ENCODE data around the gene ARFGEF3. TPM values are rescaled to one million over a fixed set of nuclear protein-coding genes. Genes with fewer than 3 reads are reported as not detected.
"Not testable (repeated sequence)": the region's sequence is repeated elsewhere in the genome, so short reads cannot be mapped to it uniquely, and the experiment has no call there.

Gene ARFGEF3
- total and polyA plus RNA-seq, 2 donors = 1.3 to 9.6 TPM

DNA sequence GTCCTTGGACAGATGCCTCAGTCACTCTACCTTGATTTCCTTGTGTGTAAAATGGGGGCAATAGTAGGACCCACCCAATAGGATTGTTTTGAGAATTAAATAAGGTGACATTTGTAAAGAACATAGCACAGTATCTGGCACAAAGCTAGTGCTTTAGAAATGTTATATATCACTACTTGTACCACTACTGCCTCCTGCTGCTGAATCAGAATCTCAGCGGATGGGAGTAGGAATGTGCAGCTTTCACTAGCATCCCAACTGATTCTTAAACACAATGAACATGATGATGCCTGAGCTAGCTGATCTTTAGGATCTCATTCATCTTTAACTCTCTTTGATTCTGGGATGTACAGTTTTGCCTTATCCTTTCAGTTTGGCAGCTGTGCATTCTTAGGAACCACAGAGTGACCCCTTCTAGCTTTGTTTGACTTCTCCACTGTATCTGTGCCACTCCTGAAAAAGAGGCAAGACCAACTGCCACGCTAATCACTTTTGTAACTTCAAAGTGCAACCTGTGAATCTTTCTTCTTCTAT lies 49.4 kb downstream of the ARFGEF3 start:
- no peak overlapping the region for H3K27ac ChIP-seq (ENCODE audit: low read depth)
- no peaks in the 10 kb centered on the region for H3K4me1 ChIP-seq (ENCODE audit: insufficient read depth)
- no peaks in the 10 kb centered on the region for H3K36me3 ChIP-seq (ENCODE audit: insufficient read depth)
- H3K4me3 ChIP-seq (ENCODE audit: low read depth, low read length) = no peak overlapping the region
- no peak for DNase-seq (ENCODE audit: extremely low spot score)
- WGBS = 88% methylated on average over 2 of the region's 2 CpGs

DNA sequence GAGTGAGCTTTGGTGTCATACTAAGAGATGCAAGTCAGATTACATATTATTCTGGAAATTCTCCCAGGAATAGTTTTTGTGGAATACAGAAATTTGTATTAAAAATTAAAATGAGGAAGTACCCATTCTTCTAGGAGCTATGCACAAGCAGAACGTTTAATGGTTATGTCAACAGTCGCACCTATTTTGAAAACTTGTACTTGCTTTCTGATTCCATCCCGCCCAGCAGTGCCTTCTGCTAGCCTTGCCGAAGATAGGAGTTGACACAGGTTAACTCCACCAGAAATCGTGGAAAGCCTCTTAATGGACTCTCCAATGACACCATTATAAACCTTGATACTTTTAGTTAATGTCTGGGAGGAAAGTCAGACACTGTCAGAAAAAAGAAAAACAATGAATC lies 49.9 kb downstream of the ARFGEF3 start:
- WGBS = 62% methylated on average over 5 of the region's 5 CpGs
- no peaks in the 10 kb centered on the region for H3K4me1 ChIP-seq (ENCODE audit: insufficient read depth)
- H3K4me3 ChIP-seq (ENCODE audit: low read depth, low read length) = no peak overlapping the region
- DNase-seq (ENCODE audit: extremely low spot score) = no peak
- H3K36me3 ChIP-seq (ENCODE audit: insufficient read depth) = no peaks in the 10 kb centered on the region
- no peak overlapping the region for H3K27ac ChIP-seq (ENCODE audit: low read depth)

DNA sequence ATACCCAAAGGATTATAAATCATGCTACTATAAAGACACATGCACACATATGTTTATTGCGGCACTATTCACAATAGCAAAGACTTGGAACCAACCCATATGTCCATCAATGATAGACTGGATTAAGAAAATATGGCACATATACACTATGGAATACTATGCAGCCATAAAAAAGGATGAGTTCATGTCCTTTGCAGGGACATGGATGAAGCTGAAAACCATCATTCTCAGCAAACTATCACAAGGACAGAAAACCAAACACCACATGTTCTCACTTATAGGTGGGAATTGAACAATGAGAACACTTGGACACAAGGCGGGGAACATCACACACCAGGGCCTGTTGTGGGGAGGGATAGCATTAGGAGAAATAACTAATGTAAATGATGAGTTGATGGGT lies 50.8 kb downstream of the ARFGEF3 start:
- H3K36me3 ChIP-seq (ENCODE audit: insufficient read depth); H3K4me1 ChIP-seq (ENCODE audit: insufficient read depth); DNase-seq (ENCODE audit: extremely low spot score); H3K27ac ChIP-seq (ENCODE audit: low read depth); H3K4me3 ChIP-seq (ENCODE audit: low read depth, low read length): not testable (repeated sequence)
- 100% methylated on average over 2 of the region's 2 CpGs for WGBS

DNA sequence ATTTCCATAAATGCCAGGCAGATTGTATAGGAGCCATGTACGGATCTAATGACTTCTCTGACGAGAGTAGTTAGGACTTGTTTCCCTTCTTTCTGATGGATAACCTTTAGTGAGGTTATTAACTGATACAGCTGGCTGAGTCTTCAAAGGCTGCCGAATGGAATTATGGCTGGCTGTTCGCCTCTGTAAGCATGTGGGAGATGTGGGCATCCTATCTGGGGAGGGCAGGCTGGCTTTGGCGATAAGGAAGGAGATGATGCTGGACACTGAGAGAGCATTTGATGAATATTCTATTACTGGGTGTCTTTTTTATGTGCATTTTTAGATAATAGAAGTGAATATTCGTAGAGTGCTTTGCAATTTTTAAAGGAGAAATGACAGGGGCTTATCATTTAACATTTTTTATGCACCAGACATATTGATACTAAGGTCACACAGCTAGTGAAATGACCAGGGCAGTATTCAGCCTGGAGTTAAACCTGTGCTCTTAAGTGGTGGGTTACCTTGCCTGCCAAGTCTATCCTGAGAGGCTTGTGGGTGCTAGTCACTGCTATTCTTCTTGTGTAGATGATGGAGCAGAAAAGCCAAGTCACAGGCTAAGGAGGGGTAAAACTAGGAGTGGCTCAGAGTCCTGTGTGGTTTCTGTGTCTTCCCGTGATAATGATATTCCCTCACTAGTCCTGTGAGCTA lies 53.5 kb downstream of the ARFGEF3 start:
- WGBS = 68% methylated on average over 7 of the region's 7 CpGs

DNA sequence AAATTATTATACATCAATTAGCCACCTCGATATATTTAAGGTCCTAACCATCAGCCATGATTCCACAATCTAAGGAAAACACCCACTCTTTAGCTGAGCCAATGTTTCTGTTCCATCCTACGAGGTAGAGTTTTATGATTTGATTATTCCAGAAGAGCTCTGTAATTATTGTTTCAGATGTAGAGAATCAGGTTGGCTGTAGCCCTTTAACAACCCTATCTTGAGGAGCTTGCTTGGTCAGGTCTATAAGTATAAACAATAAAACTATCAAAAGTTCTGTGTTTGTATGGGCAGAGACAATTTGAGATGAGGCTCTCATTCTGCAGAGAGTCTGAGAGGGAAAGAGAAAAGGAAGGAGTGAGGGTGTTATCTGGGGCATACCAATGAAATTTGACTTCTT lies 56.7 kb downstream of the ARFGEF3 start, which contains the start of gene PBOV1:
PBOV1 (minus strand) TSS at position 43 of the 400 bp plus-strand sequence. CDS start 96 bp downstream, outside the sequence.
- DNase-seq (ENCODE audit: extremely low spot score) = no peak
- WGBS = 69% methylated on average over 2 of the region's 2 CpGs
- Histone ChIP-seq H3K36me3 (ENCODE audit: insufficient read depth) (no peaks in the 10 kb centered on the region), H3K4me1 (ENCODE audit: insufficient read depth) (no peaks in the 10 kb centered on the region), H3K27ac (ENCODE audit: low read depth) (no peak within 1 kb of the TSS), H3K4me3 (ENCODE audit: low read depth, low read length) (no peak within 1 kb of the TSS)

More for the DNA sequence above, 53.5 kb downstream of the ARFGEF3 start:
- Histone ChIP-seq H3K4me1 (ENCODE audit: insufficient read depth) (no peaks in the 10 kb centered on the region), H3K4me3 (ENCODE audit: low read depth, low read length) (no peak overlapping the region), H3K27ac (ENCODE audit: low read depth) (no peak overlapping the region), H3K36me3 (ENCODE audit: insufficient read depth) (no peaks in the 10 kb centered on the region)
- no peak for DNase-seq (ENCODE audit: extremely low spot score)

DNA sequence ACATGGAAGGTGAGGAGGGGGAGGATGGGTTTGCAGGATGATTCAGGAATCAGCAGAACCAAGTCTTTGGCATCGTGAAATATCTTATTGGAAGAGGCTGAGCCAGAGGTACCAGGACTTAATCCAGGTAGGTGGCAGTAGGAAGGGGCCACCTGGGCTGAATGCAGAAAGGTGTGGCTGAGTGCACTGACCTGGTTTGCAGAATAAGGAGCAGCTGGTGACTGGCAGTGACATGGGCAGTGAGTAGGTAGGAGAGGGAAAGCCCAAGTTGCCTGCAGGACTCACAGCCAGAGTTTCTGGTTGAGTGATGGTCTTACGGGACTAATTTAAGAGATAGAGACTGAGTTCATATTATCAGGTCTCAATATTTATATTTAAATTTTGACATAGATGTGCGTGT lies 57.7 kb downstream of the ARFGEF3 start:
- DNase-seq (ENCODE audit: extremely low spot score) = no peak
- Histone ChIP-seq H3K4me3 (ENCODE audit: low read depth, low read length) (no peak overlapping the region), H3K4me1 (ENCODE audit: insufficient read depth) (no peaks in the 10 kb centered on the region), H3K36me3 (ENCODE audit: insufficient read depth) (no peaks in the 10 kb centered on the region), H3K27ac (ENCODE audit: low read depth) (no peak overlapping the region)
- 85% methylated on average over 3 of the region's 3 CpGs for WGBS

DNA sequence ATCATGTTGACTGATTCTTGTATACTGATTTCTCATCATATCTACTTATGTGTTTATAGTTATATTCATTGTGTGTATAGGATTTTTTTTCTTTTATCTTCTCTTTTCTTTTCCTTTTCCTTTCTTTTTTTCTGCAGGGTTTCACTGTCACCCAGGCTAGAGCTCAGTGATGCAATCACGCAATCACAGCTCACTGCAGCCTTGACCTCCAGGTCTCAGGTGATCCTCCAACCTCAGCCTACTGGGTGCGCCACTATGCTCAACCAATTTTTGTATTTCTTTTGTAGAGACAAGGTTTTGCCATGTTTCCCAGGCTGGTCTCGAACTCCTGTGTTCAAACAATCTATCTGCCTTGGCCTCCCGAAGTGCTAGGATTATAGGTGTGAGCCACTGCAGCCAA lies 58.2 kb downstream of the ARFGEF3 start:
- H3K27ac ChIP-seq (ENCODE audit: low read depth) = no peak overlapping the region
- 96% methylated on average over 4 of the region's 4 CpGs for WGBS
- no peak overlapping the region for H3K4me3 ChIP-seq (ENCODE audit: low read depth, low read length)
- H3K4me1 ChIP-seq (ENCODE audit: insufficient read depth) = no peaks in the 10 kb centered on the region
- H3K36me3 ChIP-seq (ENCODE audit: insufficient read depth) = no peaks in the 10 kb centered on the region
- DNase-seq (ENCODE audit: extremely low spot score) = no peak

DNA sequence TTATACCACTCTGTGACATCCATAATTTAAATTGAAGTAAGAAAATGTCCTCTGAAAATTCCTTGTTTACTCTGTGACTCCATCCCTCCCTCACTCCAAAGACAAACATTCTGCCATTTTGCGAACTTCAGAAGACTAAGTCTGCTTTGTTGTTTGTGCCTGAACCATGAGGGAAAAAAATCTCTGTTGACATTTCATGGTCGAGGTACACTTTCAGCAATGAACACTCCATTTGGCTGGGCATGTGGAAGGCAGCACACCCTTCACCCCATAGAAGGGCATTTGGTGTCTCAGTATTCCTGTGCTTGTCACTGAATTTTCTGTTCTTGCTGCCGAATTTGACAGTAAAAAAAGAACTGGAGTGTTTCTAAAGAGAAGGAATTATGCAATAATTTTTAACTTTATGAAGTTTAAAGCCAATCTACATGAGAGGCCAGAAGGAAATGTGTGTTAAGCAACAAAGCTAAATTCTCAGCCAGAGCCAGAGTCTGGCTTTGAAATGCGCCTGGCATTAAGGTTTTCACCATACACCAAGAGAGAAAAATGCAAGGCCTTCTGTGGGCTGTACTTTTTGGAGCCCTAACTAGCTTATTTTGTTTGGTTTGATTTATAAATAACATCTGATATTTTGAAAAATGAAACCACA lies 61.3 kb downstream of the ARFGEF3 start:
- H3K4me1 ChIP-seq (ENCODE audit: insufficient read depth) = no peaks in the 10 kb centered on the region
- no peaks in the 10 kb centered on the region for H3K36me3 ChIP-seq (ENCODE audit: insufficient read depth)
- H3K27ac ChIP-seq (ENCODE audit: low read depth) = no peak overlapping the region
- 75% methylated on average over 4 of the region's 4 CpGs for WGBS
- H3K4me3 ChIP-seq (ENCODE audit: low read depth, low read length) = no peak overlapping the region
- no peak for DNase-seq (ENCODE audit: extremely low spot score)

DNA sequence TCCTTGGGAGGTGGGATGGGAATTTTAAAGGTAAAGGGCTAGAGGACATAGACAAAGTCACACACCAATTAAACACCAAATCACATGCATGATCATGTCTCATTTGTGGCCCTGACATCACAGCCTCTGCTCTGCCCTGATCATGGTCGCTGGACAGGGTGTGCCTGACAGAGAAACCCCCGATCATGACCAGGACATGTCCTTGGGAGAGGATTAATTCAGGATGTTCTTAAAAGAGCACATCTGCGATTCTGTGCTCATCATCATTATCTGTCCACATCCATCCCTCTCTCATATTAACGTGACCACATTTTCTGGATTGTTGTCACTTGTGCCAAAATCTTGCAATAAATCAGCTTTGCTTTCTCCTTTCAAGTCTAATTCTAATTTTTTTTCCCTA lies 64.2 kb downstream of the ARFGEF3 start:
- no peak for DNase-seq (ENCODE audit: extremely low spot score)
- no peaks in the 10 kb centered on the region for H3K4me1 ChIP-seq (ENCODE audit: insufficient read depth)
- H3K4me3 ChIP-seq (ENCODE audit: low read depth, low read length) = no peak overlapping the region
- 67% methylated on average over 4 of the region's 4 CpGs for WGBS
- no peaks in the 10 kb centered on the region for H3K36me3 ChIP-seq (ENCODE audit: insufficient read depth)
- no peak overlapping the region for H3K27ac ChIP-seq (ENCODE audit: low read depth)

DNA sequence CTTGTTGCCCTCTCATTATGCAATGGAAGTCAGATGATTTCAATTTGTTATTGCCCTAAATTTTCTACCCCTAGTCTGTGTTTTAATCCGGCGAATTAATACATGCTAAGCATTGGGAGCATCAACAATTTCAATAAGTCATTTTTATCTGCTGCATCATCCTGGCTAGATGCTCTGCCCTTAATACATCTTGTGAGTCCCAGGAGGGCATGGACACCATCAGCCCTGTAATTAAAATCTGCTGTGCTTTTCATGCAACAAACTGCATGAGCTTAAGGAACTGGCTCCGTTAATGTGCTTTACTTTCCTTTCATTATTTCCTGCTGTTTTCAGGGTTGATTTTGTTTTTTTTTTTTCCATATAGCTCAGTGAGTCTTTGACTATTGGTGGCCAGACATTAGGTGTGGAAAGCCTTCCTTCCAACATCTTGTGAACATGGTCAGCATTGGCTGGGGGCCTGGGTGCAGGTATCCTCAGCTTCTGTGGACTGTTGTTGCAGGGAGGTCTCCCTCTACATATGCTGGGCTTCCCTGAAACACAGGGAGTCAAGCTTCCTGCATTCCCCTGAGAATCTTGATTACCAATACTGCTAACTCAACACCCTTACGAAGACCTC lies 65.1 kb downstream of the ARFGEF3 start:
- WGBS = 83% methylated on average over 4 of the region's 4 CpGs
- Histone ChIP-seq H3K27ac (ENCODE audit: low read depth) (no peak overlapping the region), H3K4me3 (ENCODE audit: low read depth, low read length) (no peak overlapping the region), H3K36me3 (ENCODE audit: insufficient read depth) (no peaks in the 10 kb centered on the region), H3K4me1 (ENCODE audit: insufficient read depth) (no peaks in the 10 kb centered on the region)
- DNase-seq (ENCODE audit: extremely low spot score) = no peak

DNA sequence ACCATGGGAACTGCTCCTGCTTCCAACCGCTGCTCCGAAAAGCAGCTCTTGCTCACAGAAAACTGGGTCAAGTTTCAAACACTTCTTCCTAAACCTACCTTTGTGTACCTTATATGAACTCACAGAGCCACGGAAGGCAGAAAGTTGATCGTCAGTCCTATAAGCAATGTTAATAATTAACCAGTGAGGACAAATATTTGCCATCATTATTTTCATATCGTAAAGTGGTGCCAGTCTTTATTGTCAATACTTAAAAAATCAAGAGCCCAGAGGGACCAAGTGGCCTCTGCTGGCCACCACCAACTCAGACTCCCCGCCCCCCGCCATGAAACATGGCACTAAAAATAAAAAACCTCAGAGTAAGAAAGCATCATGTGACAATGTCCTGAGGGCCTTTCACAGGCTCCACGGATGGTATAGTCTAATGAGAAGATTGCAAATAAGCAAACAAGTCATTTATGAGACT lies 65.6 kb downstream of the ARFGEF3 start:
- no peaks in the 10 kb centered on the region for H3K4me1 ChIP-seq (ENCODE audit: insufficient read depth)
- no peaks in the 10 kb centered on the region for H3K36me3 ChIP-seq (ENCODE audit: insufficient read depth)
- no peak overlapping the region for H3K27ac ChIP-seq (ENCODE audit: low read depth)
- DNase-seq (ENCODE audit: extremely low spot score) = no peak
- 85% methylated on average over 8 of the region's 8 CpGs for WGBS
- H3K4me3 ChIP-seq (ENCODE audit: low read depth, low read length) = no peak overlapping the region

DNA sequence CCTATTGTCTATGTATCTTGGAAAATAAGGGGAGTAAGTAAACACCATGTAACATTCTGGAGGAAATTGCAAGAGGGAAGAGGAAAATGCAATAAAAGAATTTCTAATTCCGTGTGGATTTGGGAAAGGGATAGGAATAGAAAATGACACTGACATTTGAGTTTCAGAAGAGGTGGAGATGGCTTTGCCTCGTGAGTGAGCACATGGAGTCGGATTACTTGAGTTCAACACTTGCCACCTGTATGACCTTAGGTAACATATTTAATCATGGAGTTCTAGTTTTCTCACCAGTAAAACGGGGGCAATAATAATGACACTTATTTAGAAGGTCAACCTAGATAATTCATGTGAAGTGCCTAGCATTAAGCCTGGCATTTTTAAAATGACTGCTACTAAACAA lies 67.3 kb downstream of the ARFGEF3 start:
- no peaks in the 10 kb centered on the region for H3K4me1 ChIP-seq (ENCODE audit: insufficient read depth)
- no peak for DNase-seq (ENCODE audit: extremely low spot score)
- H3K27ac ChIP-seq (ENCODE audit: low read depth) = no peak overlapping the region
- no peaks in the 10 kb centered on the region for H3K36me3 ChIP-seq (ENCODE audit: insufficient read depth)
- no peak overlapping the region for H3K4me3 ChIP-seq (ENCODE audit: low read depth, low read length)
- 62% methylated on average over 4 of the region's 4 CpGs for WGBS

DNA sequence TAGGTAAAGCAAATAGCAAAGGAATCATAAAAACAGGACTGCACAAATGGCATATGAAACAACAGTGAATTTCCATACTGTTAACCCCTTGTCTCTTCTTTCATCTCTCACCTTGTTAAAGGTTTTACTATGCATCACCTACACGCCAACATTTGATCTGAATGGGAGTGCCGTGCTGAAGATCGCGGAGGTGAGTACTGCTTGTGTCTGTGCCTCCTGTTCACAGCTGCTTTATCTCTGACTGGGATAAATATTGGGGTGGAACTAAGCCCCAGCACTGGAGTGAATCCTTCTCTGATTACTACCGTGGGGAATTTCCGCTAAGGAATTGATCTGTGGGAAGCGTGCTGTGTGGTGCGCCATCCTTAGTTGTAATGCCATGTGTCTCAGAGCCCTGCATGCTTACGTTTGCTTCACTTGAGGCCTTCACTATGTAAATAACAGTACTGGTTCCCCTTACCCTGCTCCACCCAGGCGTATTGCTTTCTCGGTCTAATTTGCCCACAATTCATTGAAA lies 68.0 kb downstream of the ARFGEF3 start:
- 67% methylated on average over 11 of the region's 11 CpGs for WGBS
- DNase-seq (ENCODE audit: extremely low spot score) = no peak
- no peaks in the 10 kb centered on the region for H3K36me3 ChIP-seq (ENCODE audit: insufficient read depth)

DNA sequence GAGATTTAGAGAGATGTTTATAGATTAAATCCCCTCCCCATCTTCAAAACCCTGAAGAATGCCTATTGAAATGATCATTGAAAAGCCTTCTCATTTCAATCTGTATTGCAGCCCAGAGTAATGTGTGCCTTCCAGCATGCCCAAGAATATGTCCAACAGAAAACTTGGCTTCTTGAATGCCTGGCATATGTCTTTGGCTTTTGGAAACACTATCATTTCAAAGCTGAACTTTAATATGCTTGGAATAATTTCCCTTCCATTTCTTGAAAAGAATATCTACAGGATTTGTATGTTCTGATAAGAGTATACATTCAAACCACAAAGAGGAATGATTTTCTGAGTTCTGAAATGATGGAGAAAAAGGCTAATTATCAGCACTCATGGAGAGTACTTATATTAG lies 68.5 kb downstream of the ARFGEF3 start:
- Histone ChIP-seq H3K36me3 (ENCODE audit: insufficient read depth) (no peaks in the 10 kb centered on the region), H3K4me3 (ENCODE audit: low read depth, low read length) (no peak overlapping the region), H3K4me1 (ENCODE audit: insufficient read depth) (no peaks in the 10 kb centered on the region), H3K27ac (ENCODE audit: low read depth) (no peak overlapping the region)
- no peak for DNase-seq (ENCODE audit: extremely low spot score)

More for the DNA sequence above, 68.0 kb downstream of the ARFGEF3 start:
- no peaks in the 10 kb centered on the region for H3K4me1 ChIP-seq (ENCODE audit: insufficient read depth)
- no peak overlapping the region for H3K27ac ChIP-seq (ENCODE audit: low read depth)
- no peak overlapping the region for H3K4me3 ChIP-seq (ENCODE audit: low read depth, low read length)
